ENCODE results near the gene MAST1. TPM values are rescaled to one million over a fixed set of nuclear protein-coding genes. Genes with fewer than 3 reads are reported as not detected.
"Not testable (repeated sequence)": the region's sequence is repeated elsewhere in the genome, so short reads cannot be mapped to it uniquely, and the experiment has no call there.

Gene MAST1
- 0.18 and 0.59 TPM in 2 replicates for total RNA-seq

- no peak for DNase-seq (ENCODE audit: low read depth, low spot score)
These were observed at the start of gene MAST1 for GRCh38 chr19:12838182-12838885. TSS of gene MAST1 (plus strand) at chr19:12838515. CDS start at chr19:12838573, 58 bp downstream.

GRCh38 chr19:12788682-12789097 lies 49.6 kb upstream of the MAST1 start:
- DNase-seq (ENCODE audit: low read depth, low spot score) = no peak

- DNase-seq (ENCODE audit: low read depth, low spot score) = no peak
These were observed 49.0 kb upstream of the MAST1 start for GRCh38 chr19:12789098-12789903.

- DNase-seq (ENCODE audit: low read depth, low spot score) = peak; percentile 74
These were observed 48.3 kb upstream of the MAST1 start for GRCh38 chr19:12789904-12790619.

GRCh38 chr19:12790628-12791344 lies 47.5 kb upstream of the MAST1 start:
- DNase-seq (ENCODE audit: low read depth, low spot score) = no peak

GRCh38 chr19:12791345-12792050 lies 46.8 kb upstream of the MAST1 start, which contains the start of gene JUNB:
TSS of gene JUNB (plus strand) at chr19:12791486. CDS start at chr19:12791772, 286 bp downstream.
- peak; percentile 89 for DNase-seq (ENCODE audit: low read depth, low spot score)

- DNase-seq (ENCODE audit: low read depth, low spot score) = no peak
These were observed 46.1 kb upstream of the MAST1 start for GRCh38 chr19:12792051-12792852.

- no peak for DNase-seq (ENCODE audit: low read depth, low spot score)
These were observed 45.4 kb upstream of the MAST1 start for GRCh38 chr19:12792853-12793289.

- peak; percentile 75 for DNase-seq (ENCODE audit: low read depth, low spot score)
These were observed 44.8 kb upstream of the MAST1 start for GRCh38 chr19:12793290-12794195.

- no peak for DNase-seq (ENCODE audit: low read depth, low spot score)
These were observed 43.9 kb upstream of the MAST1 start for GRCh38 chr19:12794196-12794941.

- no peak for DNase-seq (ENCODE audit: low read depth, low spot score)
These were observed 43.3 kb upstream of the MAST1 start for GRCh38 chr19:12794971-12795381.

GRCh38 chr19:12796146-12797071 lies 41.9 kb upstream of the MAST1 start:
- peak; percentile 43 for DNase-seq (ENCODE audit: low read depth, low spot score)

GRCh38 chr19:12797141-12797587 lies 41.2 kb upstream of the MAST1 start:
- no peak for DNase-seq (ENCODE audit: low read depth, low spot score)

- not testable (repeated sequence) for DNase-seq (ENCODE audit: low read depth, low spot score)
These were observed 40.7 kb upstream of the MAST1 start for GRCh38 chr19:12797607-12798006.

- DNase-seq (ENCODE audit: low read depth, low spot score) = no peak
These were observed 38.4 kb upstream of the MAST1 start for GRCh38 chr19:12799742-12800465.

GRCh38 chr19:12800466-12800770 lies 37.9 kb upstream of the MAST1 start:
- no peak for DNase-seq (ENCODE audit: low read depth, low spot score)

All from pulmonary artery endothelial cell (primary cell).